GM23338 (cell line): ENCODE results near the gene RPL28. TPM values are rescaled to one million over a fixed set of nuclear protein-coding genes. Genes with fewer than 3 reads are reported as not detected.

Source experiments
- ATAC-seq: fragments of 200-7000 bp; cut with Tn5 transposase; 3 replicates; pipeline ENCODE4 v1.9.1; 2020
- DNase-seq: peaks from one replicate; pipeline ENCODE4 v3.0.0-alpha.2; 2015; ENCODE audit warnings: low spot score
- H2AFZ ChIP-seq: fragments of 200-600 bp; sonication (generic); 2 replicates; pipeline ENCODE4 v1.8.0; 2016; ENCODE audit warnings: antibody characterized with exemption, mild to moderate bottlenecking, moderate library complexity
- H3F3A ChIP-seq: fragments of 200-600 bp; sonication (generic); replicated peaks from 2 replicates; pipeline ENCODE4 v1.8.0; 2017; ENCODE audit warnings: antibody characterized with exemption, mixed run types, low read depth
- H3K27ac ChIP-seq: fragments of 200-600 bp; sonication (generic); 2 replicates; pipeline ENCODE4 v1.6.1; 2016; ENCODE audit warnings: low read depth
- H3K27me3 ChIP-seq: fragments of 200-600 bp; sonication (generic); 2 replicates; pipeline ENCODE4 v1.8.0; 2016; ENCODE audit warnings: mild to moderate bottlenecking, mixed run types, moderate library complexity; ENCODE audit not compliant: insufficient read depth
- H3K36me3 ChIP-seq: fragments of 200-600 bp; sonication (generic); 2 replicates; pipeline ENCODE4 v1.8.0; 2016; ENCODE audit warnings: mild to moderate bottlenecking; ENCODE audit not compliant: insufficient read depth
- H3K4me1 ChIP-seq: fragments of 200-600 bp; sonication (generic); 2 replicates; pipeline ENCODE4 v1.8.0; 2016; ENCODE audit warnings: mild to moderate bottlenecking, moderate library complexity; ENCODE audit not compliant: insufficient read depth
- H3K4me2 ChIP-seq: fragments of 200-600 bp; sonication (generic); 2 replicates; pipeline ENCODE4 v1.7.1; 2017; ENCODE audit warnings: mixed run types
- H3K4me3 ChIP-seq: fragments of 200-600 bp; sonication (generic); 2 replicates; pipeline ENCODE4 v1.6.1; 2016; ENCODE audit warnings: mixed run types
- H3K79me2 ChIP-seq: fragments of 200-600 bp; sonication (generic); replicated peaks from 2 replicates; pipeline ENCODE4 v1.8.0; 2017; ENCODE audit warnings: mild to moderate bottlenecking; ENCODE audit not compliant: insufficient read depth
- H3K9me2 ChIP-seq: fragments of 200-600 bp; sonication (generic); 2 replicates; pipeline ENCODE4 v1.8.0; 2017; ENCODE audit not compliant: insufficient read depth
- H4K20me1 ChIP-seq: fragments of 200-600 bp; sonication (generic); replicated peaks from 2 replicates; pipeline ENCODE4 v1.8.0; 2017; ENCODE audit warnings: mild to moderate bottlenecking; ENCODE audit not compliant: insufficient read depth
- H3K27ac Mint-ChIP-seq: 2 replicates; pipeline ENCODE4 v1.8.0; 2020; ENCODE audit warnings: inconsistent platforms, mild to moderate bottlenecking, moderate library complexity, mixed read lengths
- H3K27me3 Mint-ChIP-seq: 3 replicates; pipeline ENCODE4 v1.8.0; 2022; ENCODE audit warnings: low read depth, mild to moderate bottlenecking, moderate library complexity, mixed read lengths, inconsistent platforms; ENCODE audit not compliant: insufficient read depth, poor library complexity
- H3K36me3 Mint-ChIP-seq: 3 replicates; pipeline ENCODE4 v1.8.0; 2021; ENCODE audit warnings: low read depth, mild to moderate bottlenecking, inconsistent platforms, moderate library complexity, mixed read lengths
- H3K4me1 Mint-ChIP-seq: 3 replicates; pipeline ENCODE4 v1.8.0; 2020; ENCODE audit warnings: mild to moderate bottlenecking, inconsistent platforms, mixed read lengths
- H3K4me3 Mint-ChIP-seq: 3 replicates; pipeline ENCODE4 v1.8.0; 2021; ENCODE audit warnings: moderate library complexity, mild to moderate bottlenecking, inconsistent platforms, mixed read lengths
- H3K9me3 Mint-ChIP-seq: 3 replicates; pipeline ENCODE4 v1.8.0; 2020; ENCODE audit warnings: moderate library complexity, mild to moderate bottlenecking, inconsistent platforms, mixed read lengths
- ETS1 ChIP-seq: IDR thresholded peaks from 2 replicates; pipeline ENCODE4 v1.6.1; 2016; ENCODE audit warnings: antibody characterized with exemption
- EZH2 ChIP-seq: fragments of 200-600 bp; sonication (generic); IDR thresholded peaks from one replicate; pipeline ENCODE4 v1.8.0; 2017; ENCODE audit warnings: antibody characterized with exemption, mild to moderate bottlenecking, low read depth; ENCODE audit not compliant: unreplicated experiment
- EZH2phosphoT487 ChIP-seq: fragments of 200-600 bp; sonication (generic); IDR thresholded peaks from one replicate; pipeline ENCODE4 v1.8.1; 2018; ENCODE audit warnings: antibody characterized with exemption; ENCODE audit not compliant: unreplicated experiment
- JUNB ChIP-seq: IDR thresholded peaks from one replicate; pipeline ENCODE4 v1.6.1; 2016; ENCODE audit warnings: antibody characterized with exemption; ENCODE audit not compliant: unreplicated experiment
- NANOG ChIP-seq: IDR thresholded peaks from 2 replicates; pipeline ENCODE4 v1.6.1; 2016; ENCODE audit warnings: antibody characterized with exemption, borderline replicate concordance
- POLR2AphosphoS5 ChIP-seq: IDR thresholded peaks from 2 replicates; pipeline ENCODE4 v1.6.1; 2016; ENCODE audit warnings: antibody characterized with exemption, low read depth
- REST ChIP-seq: IDR thresholded peaks from one replicate; pipeline ENCODE4 v1.6.1; 2018; ENCODE audit warnings: antibody characterized with exemption; ENCODE audit not compliant: unreplicated experiment
- STAT1 ChIP-seq: IDR thresholded peaks from one replicate; pipeline ENCODE4 v1.6.1; 2016; ENCODE audit warnings: antibody characterized with exemption; ENCODE audit not compliant: unreplicated experiment
- ZNF114 ChIP-seq: fragments of 250-450 bp; sonication (Bioruptor Pico); IDR thresholded peaks from 2 replicates; pipeline ENCODE4 v1.5.0; 2020; ENCODE audit warnings: mild to moderate bottlenecking, moderate library complexity
- ZNF331 ChIP-seq: fragments of 250-450 bp; sonication (Bioruptor Pico); IDR thresholded peaks from 2 replicates; pipeline ENCODE4 v1.5.0; 2020; ENCODE audit warnings: low read depth, mild to moderate bottlenecking, moderate library complexity
- ZNF462 ChIP-seq: fragments of 250-450 bp; sonication (Bioruptor Pico); IDR thresholded peaks from 2 replicates; pipeline ENCODE4 v1.5.0; 2020; ENCODE audit warnings: mild to moderate bottlenecking, moderate library complexity
- polyA plus RNA-seq: library from polyadenylated mRNA; unstranded; fragments of >200 nt; fragmentation: Nextera tagmentation; extraction: Ambion mirVana; gene quantifications from 2 replicates; pipeline ENCODE4 v1.2.1, GENCODE V29; 2016
- total RNA-seq: library from RNA; depleted of rRNA; stranded (reverse); fragments of >200 nt; shearing (Covaris generic); gene quantifications from 2 replicates; pipeline ENCODE4 v1.2.3, GENCODE V29; 2014

RPL28 gene
- total and polyA plus RNA-seq, 2 experiments from 2014 or later: 737 to 1,528 TPM

GRCh38 chr19:55368701-55369563, 16.8 kb upstream of the RPL28 start:
- Histone ChIP-seq H3K4me1 (peaks cover 18% of the 10 kb centered on the region), H3K4me2 (peak overlapping the region; percentile 79), H3K9me2 (no peaks in the 10 kb centered on the region), H2AFZ (peak overlapping the region; percentile 52; the same call in 1 of the 2 replicates), H3K36me3 (no peaks in the 10 kb centered on the region), H3K79me2 (no peaks in the 10 kb centered on the region), H3F3A (peaks cover 9% of the 10 kb centered on the region; the same call in 1 of the 2 replicates), H3K27me3 (peaks cover 69% of the 10 kb centered on the region), H3K4me3 (peak overlapping the region; percentile 58), H3K27ac (no peak overlapping the region), H4K20me1 (no peaks in the 10 kb centered on the region)
- peak overlapping the region; percentile 38; the same call in 1 of the 3 replicates for H3K4me3 Mint-ChIP-seq
- peak; percentile 70 for DNase-seq
- H3K27me3 Mint-ChIP-seq: peaks cover 59% of the 10 kb centered on the region
- peak; percentile 26 for ATAC-seq
- TF ChIP-seq POLR2AphosphoS5 (no peak; the same call in 1 of the 2 replicates), JUNB (no peak), STAT1 (no peak), EZH2 (no peak), ZNF114 (CRISPR knock-in tag) (no peak), NANOG (no peak), ZNF331 (CRISPR knock-in tag) (no peak), EZH2phosphoT487 (no peak), REST (no peak), ETS1 (no peak), ZNF462 (CRISPR knock-in tag) (no peak)
- H3K9me3 Mint-ChIP-seq: no peaks in the 10 kb centered on the region; the same call in 1 of the 3 replicates
- H3K27ac Mint-ChIP-seq: no peak overlapping the region
- peaks cover 30% of the 10 kb centered on the region for H3K4me1 Mint-ChIP-seq
- H3K36me3 Mint-ChIP-seq: no peaks in the 10 kb centered on the region; the same call in 2 of the 3 replicates
